Cardiac muscle cell (in vitro differentiated cells and primary cell): Measurements from ENCODE around the gene TK2. TPM values are rescaled to one million over a fixed set of nuclear protein-coding genes. Genes with fewer than 3 reads are reported as not detected.
"Not testable (repeated sequence)": the region's sequence is repeated elsewhere in the genome, so short reads cannot be mapped to it uniquely, and the experiment has no call there.

Source experiments
- DNase-seq, 2 donors: peaks; one replicate each; pipeline versions ENCODE4 v3.0.0 to v3.0.0-alpha.2; 2010 to 2017; ENCODE audit warnings: low read depth in 1 of 2, low spot score in 1 of 2
- H3K27ac ChIP-seq: fragments of 200-600 bp; sonication (generic); 2 replicates; pipeline ENCODE4 v1.5.1; 2016
- H3K27me3 ChIP-seq: fragments of 200-600 bp; sonication (generic); 2 replicates; pipeline ENCODE4 v1.6.0; 2016; ENCODE audit warnings: control low read depth
- H3K36me3 ChIP-seq: fragments of 200-600 bp; sonication (generic); 2 replicates; pipeline ENCODE4 v1.5.1; 2016; ENCODE audit warnings: control low read depth
- H3K4me1 ChIP-seq: fragments of 200-600 bp; sonication (generic); 2 replicates; pipeline ENCODE4 v1.8.1; 2017; ENCODE audit warnings: low read depth, mild to moderate bottlenecking, mixed run types
- H3K4me3 ChIP-seq: fragments of 200-600 bp; sonication (generic); 2 replicates; pipeline ENCODE4 v1.5.1; 2016; ENCODE audit warnings: mild to moderate bottlenecking
- H3K9me3 ChIP-seq: fragments of 200-600 bp; sonication (generic); 2 replicates; pipeline ENCODE4 v1.5.1; 2017; ENCODE audit warnings: low read depth, mild to moderate bottlenecking, control low read depth
- polyA plus RNA-seq: library from polyadenylated mRNA; unstranded; fragments of >200 nt; fragmentation: Nextera tagmentation; extraction: Ambion mirVana; gene quantifications from 2 replicates; pipeline ENCODE4 v1.2.1, GENCODE V29; 2016
- total RNA-seq: library from RNA; depleted of rRNA; stranded (reverse); fragments of >200 nt; gene quantifications from 2 replicates; pipeline ENCODE4 v1.2.3, GENCODE V29; 2016
- TF ChIP-seq, protein P1 (sequence below): IDR thresholded peaks from 2 replicates; pipeline ENCODE4 v1.5.1; 2012; ENCODE audit warnings: low read depth, mild to moderate bottlenecking, low read length

TK2 gene
- total and polyA plus RNA-seq, 2 experiments from 2014 or later: 19.8 to 20.9 TPM

DNA sequence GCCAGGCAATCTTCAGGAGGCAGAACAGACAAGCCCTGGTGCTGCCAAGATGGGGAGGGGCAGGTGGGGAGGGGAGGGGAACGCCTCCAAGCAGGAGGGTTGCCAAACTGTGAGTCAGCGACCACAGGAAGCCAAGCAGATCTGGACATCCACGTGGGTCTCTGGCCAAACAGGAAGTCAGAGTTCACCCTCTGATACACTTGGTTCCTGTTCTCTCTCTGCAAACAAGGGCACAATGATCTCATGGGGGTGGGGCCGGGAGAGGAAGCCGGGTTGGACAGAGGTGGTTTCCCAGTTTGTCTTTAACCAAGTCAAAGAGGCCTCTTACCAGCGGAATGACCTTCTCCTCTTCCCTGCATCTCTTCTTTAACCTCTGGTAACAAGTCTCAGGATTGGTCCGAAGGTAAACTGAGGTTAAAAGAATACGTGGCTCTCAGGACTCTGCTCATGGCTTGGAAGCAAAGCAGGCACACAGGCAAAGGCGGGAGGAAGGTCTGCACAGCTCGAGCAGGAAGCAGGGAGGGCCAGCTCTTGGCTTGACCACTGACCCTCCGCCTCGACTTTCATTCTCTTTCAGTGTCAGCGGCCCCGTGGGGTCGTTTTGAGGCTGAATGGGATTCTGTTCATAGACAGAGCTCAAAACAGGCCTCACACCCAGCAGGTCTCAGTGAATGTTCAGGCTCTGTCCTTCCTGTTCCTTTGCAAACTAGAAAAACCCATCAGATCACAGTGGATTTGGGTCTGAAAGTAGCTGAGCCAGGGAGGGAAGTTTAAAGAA, 32.9 kb downstream of the TK2 start:
- Histone ChIP-seq H3K4me3 (no peak overlapping the region), H3K4me1 (no peaks in the 10 kb centered on the region), H3K27me3 (no peaks in the 10 kb centered on the region), H3K27ac (no peak overlapping the region), H3K36me3 (no peaks in the 10 kb centered on the region), H3K9me3 (no peaks in the 10 kb centered on the region)
- TF ChIP-seq, protein P1, sequence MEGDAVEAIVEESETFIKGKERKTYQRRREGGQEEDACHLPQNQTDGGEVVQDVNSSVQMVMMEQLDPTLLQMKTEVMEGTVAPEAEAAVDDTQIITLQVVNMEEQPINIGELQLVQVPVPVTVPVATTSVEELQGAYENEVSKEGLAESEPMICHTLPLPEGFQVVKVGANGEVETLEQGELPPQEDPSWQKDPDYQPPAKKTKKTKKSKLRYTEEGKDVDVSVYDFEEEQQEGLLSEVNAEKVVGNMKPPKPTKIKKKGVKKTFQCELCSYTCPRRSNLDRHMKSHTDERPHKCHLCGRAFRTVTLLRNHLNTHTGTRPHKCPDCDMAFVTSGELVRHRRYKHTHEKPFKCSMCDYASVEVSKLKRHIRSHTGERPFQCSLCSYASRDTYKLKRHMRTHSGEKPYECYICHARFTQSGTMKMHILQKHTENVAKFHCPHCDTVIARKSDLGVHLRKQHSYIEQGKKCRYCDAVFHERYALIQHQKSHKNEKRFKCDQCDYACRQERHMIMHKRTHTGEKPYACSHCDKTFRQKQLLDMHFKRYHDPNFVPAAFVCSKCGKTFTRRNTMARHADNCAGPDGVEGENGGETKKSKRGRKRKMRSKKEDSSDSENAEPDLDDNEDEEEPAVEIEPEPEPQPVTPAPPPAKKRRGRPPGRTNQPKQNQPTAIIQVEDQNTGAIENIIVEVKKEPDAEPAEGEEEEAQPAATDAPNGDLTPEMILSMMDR: no peak
- peak in 1 of 2 donors; percentile 100 for DNase-seq

DNA sequence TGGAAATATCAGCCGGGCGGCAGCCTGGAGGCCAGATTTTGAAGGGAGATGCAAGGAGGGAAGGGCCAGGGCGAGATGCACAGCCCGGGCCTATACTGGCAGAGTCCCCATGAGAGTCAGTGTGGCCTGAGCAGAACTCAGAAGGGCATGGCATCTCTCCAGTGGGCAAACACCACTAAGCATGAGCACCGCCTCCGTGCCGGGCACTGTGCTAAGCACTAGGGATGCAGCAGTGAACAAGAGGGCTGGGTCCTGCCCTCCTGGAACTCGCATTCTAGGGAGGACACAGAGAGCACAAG, 33.5 kb downstream of the TK2 start:
- Histone ChIP-seq H3K4me3 (no peak overlapping the region), H3K36me3 (no peaks in the 10 kb centered on the region), H3K4me1 (no peaks in the 10 kb centered on the region), H3K27me3 (no peaks in the 10 kb centered on the region), H3K27ac (no peak overlapping the region), H3K9me3 (no peaks in the 10 kb centered on the region)
- TF ChIP-seq, protein P1: no peak
- no peak for DNase-seq

DNA sequence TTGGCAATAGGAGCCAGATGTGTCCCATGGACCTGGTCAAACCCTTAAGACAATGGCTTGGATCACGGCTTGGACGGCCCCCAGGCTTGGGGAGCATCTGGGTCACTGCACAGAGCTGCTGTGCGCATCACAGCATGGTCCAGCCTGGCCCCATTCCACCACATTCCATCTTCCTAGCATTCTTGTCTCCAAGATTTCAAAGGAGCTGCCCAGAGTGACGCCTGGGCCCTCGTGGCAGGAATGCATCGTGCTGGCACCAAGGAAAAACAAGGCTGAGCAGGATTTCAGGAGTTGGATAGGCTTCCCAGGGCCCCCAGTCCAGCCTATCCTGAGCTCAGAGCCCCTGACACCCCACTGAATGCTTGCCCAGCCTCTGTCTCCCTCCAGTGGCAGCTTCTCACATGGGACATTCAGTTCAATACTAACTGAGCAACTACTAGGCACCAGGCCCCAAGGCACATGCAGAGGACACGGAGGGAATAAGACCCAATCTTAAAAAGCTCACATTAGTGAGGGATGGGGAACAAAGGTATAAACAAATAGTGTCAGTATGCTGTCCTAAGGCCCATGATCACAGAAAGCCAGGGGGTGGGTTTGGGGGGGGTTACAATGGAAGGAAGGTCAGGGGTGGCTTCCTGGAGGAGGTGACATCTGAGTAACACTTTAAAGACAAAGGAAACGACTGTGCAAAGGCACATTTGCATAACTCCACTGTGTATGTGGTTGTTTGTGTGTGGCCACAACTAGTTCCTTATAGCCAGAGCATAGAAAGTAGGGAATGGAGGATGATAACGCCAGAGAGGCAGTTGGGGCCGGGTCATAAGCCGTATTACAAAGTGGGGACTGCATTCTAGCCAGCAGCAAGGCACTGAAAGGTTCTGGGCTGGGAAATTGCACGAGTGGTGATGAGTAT, 34.1 kb downstream of the TK2 start:
- no peak overlapping the region for H3K27ac ChIP-seq
- H3K4me1 ChIP-seq: no peaks in the 10 kb centered on the region
- no peaks in the 10 kb centered on the region for H3K36me3 ChIP-seq
- no peaks in the 10 kb centered on the region for H3K9me3 ChIP-seq
- no peaks in the 10 kb centered on the region for H3K27me3 ChIP-seq
- no peak overlapping the region for H3K4me3 ChIP-seq
- DNase-seq: peak in 1 of 2 donors; percentile 84
- TF ChIP-seq, protein P1: peak; percentile 60

DNA sequence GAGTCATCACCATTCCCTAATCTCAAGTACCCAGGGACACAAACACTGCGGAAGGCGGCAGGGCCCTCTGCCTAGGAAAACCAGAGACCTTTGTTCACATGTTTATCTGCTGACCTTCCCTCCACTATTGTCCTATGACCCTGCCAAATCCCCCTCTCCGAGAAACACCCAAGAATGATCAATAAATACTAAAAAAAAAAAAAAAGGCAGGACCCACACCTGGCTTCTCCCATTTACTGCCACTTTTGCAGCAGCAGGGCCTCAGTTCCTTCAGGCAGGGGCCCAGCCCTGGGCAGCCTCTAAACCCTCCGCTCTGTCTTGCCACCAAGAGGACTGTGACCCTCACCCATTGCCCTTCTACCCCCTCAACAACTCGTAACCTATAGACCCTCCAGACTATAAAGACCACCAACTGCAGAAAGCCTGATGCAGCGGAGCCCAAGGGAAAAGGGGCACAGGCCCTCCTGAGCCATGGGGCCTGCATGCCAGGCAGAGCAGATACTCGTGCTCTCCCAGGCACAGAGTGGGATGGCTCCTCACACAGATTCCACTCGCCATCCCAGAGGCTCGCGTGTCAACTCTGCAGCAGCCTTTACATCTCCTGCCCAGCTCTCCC, 34.8 kb downstream of the TK2 start:
- H3K4me1 ChIP-seq, H3K27me3 ChIP-seq, DNase-seq, H3K27ac ChIP-seq, H3K36me3 ChIP-seq, H3K4me3 ChIP-seq, H3K9me3 ChIP-seq: not testable (repeated sequence)

DNA sequence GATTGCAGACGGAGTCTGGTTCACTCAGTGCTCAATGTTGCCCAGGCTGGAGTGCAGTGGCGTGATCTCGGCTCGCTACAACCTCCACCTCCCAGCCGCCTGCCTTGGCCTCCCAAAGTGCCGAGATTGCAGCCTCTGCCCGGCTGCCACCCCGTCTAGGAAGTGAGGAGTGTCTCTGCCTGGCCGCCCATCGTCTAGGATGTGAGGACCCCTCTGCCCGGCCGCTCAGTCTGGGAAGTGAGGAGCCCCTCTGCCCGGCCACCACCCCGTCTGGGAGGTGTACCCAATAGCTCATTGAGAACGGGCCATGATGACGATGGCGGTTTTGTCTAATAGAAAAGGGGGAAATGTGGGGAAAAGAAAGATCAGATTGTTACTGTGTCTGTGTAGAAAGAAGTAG, 35.5 kb downstream of the TK2 start:
- H3K4me1 ChIP-seq: not testable (repeated sequence)

DNA sequence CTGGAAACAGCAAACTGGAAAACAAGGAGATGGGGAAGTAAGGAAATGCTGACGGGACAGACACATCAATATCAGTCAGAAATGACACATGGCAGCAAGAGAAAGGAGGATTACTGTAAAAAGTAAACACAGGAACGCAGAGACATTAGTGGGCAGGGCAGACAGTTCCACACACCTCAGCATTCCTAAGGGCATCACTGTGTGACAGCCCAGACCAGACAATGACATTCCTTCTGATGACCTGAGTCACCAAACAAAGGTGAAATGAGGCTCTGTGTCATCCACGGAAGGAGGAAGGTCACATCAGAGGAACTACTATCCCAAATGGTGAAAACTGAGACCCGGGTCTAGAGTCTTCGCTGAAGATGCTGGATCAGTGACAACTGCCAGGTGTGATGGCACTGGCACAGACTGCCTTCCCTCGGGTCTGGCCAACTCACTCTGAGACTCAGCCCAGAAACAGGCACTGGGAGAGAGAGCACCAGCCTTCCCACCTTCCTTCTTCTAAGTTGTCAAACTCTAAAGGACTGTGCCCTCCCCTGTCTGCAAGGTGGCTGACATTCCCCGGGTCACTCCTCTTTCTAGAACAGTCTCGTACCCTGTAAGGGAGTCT, 36.7 kb downstream of the TK2 start:
- TF ChIP-seq, protein P1: no peak
- no peaks in the 10 kb centered on the region for H3K36me3 ChIP-seq
- H3K9me3 ChIP-seq: no peaks in the 10 kb centered on the region
- no peak overlapping the region for H3K27ac ChIP-seq
- H3K27me3 ChIP-seq: no peaks in the 10 kb centered on the region
- DNase-seq: no peak
- no peaks in the 10 kb centered on the region for H3K4me1 ChIP-seq
- no peak overlapping the region for H3K4me3 ChIP-seq

More for the DNA sequence above, 35.5 kb downstream of the TK2 start:
- not testable (repeated sequence) for DNase-seq, H3K36me3 ChIP-seq, H3K9me3 ChIP-seq, H3K27me3 ChIP-seq, H3K27ac ChIP-seq, H3K4me3 ChIP-seq
